Activated naive CD8-positive, alpha-beta T cell treated with anti-CD3 and anti-CD28 coated beads for 36 hours (primary cell): ENCODE data around the gene CHL1. TPM values are rescaled to one million over a fixed set of nuclear protein-coding genes. Genes with fewer than 3 reads are reported as not detected.

ENCODE experiments used
- DNase-seq: peaks from one replicate; pipeline ENCODE4 v3.0.0; 2021
- H3K27ac Mint-ChIP-seq: one replicate; pipeline ENCODE4 v1.8.0; 2022; ENCODE audit warnings: mild to moderate bottlenecking, moderate library complexity, mixed read lengths
- H3K27me3 Mint-ChIP-seq: one replicate; pipeline ENCODE4 v1.8.0; 2022; ENCODE audit warnings: mild to moderate bottlenecking, mixed read lengths
- H3K36me3 Mint-ChIP-seq: one replicate; pipeline ENCODE4 v1.8.0; 2021; ENCODE audit warnings: mild to moderate bottlenecking, mixed read lengths
- H3K4me1 Mint-ChIP-seq: one replicate; pipeline ENCODE4 v1.8.0; 2021; ENCODE audit warnings: mixed read lengths
- H3K4me3 Mint-ChIP-seq: one replicate; pipeline ENCODE4 v1.8.0; 2022; ENCODE audit warnings: mild to moderate bottlenecking, moderate library complexity, mixed read lengths
- H3K9me3 Mint-ChIP-seq: one replicate; pipeline ENCODE4 v1.8.0; 2022; ENCODE audit warnings: mixed read lengths
- total RNA-seq, 2 experiments: library from RNA; stranded (reverse); gene quantifications; one replicate each; pipeline ENCODE4 v1.2.3, GENCODE V29; 2021

Gene CHL1
- total RNA-seq, 2 experiments from 2014 or later, result not detected

DNA sequence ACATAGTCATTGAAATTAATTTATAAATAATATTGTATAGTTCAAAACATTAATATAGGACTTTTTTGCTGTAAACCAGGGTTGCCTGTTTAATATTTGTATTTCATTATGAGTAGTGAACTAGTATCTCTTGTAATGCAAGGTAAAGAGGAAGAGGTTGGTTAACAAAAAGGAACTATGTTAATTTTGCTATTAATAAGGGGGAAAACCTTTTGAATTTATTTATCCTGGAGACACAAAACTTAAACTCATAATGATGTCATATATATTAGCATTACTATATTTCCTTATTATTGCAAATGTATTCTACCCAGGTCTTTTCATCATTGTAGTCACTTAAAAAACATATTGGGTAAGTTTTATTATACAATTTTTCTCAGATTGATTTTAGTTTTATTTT, 94.5 kb downstream of the CHL1 start:
- no peak for DNase-seq
- no peak overlapping the region for H3K27ac Mint-ChIP-seq
- H3K9me3 Mint-ChIP-seq, result peaks cover 3% of the 10 kb centered on the region
- H3K36me3 Mint-ChIP-seq, result no peaks in the 10 kb centered on the region
- H3K4me3 Mint-ChIP-seq, result no peak overlapping the region
- no peaks in the 10 kb centered on the region for H3K27me3 Mint-ChIP-seq
- H3K4me1 Mint-ChIP-seq, result no peaks in the 10 kb centered on the region

DNA sequence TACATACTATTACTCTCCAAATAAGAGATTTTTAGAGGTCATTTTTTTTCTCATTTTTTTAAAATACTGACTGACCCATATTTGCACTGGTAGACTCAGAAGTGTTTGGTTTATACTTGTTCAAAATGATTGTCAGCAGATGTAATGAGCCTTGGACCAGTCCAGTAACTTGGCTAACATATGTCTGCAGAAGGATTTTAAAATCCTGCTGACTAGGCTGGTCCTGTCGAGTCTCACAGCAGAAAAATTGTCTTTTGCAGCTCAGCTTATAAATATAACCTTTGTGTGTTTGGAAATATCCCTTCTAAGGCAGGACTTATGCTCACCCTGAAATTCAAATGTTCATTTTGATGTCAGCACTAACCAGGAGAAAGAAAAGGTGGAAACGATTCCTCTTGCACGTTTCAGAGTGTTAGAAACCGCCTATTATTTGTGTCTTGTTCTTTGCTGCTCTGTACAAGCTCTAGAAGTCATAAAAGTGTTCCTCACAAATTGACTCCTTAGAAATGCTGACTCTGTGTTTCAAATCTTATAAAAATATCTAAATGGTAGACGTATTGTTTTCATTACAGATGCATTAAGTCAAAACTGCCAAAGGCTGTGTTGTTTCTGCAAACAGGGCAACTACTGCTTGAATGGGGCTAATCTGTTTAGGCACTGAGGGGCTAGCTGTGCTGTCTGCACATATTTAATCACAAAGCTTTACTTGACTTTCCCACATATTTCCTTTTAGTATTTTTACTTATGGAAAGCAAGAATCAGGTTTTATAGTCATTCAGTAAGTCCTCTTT, 95.3 kb downstream of the CHL1 start:
- Mint-ChIP-seq H3K4me1 (no peaks in the 10 kb centered on the region), H3K36me3 (no peaks in the 10 kb centered on the region), H3K27ac (no peak overlapping the region), H3K9me3 (peaks cover 3% of the 10 kb centered on the region), H3K4me3 (no peak overlapping the region), H3K27me3 (no peaks in the 10 kb centered on the region)
- no peak for DNase-seq

DNA sequence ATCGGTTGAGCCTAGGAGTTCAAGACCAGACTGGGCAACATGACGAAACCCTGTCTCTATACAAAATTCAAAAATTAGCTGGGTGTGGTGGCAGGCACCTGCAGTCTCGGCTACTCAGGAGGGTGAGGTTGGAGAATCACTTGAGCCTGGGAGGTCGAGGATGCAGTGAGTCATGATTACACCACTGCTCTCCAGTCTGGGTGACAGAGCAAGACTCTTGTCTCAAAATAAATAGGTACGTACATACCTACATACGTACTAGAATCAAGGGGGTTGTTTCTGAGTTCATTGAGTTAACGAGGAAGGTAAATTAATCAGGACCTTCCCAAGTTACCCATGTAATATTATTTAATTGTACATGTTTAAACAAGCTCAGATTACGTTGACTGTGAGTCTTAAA, 97.5 kb downstream of the CHL1 start:
- Mint-ChIP-seq H3K36me3 (no peaks in the 10 kb centered on the region), H3K27ac (no peak overlapping the region), H3K4me3 (no peak overlapping the region), H3K9me3 (peaks cover 2% of the 10 kb centered on the region), H3K27me3 (no peaks in the 10 kb centered on the region), H3K4me1 (no peaks in the 10 kb centered on the region)
- DNase-seq, result no peak

DNA sequence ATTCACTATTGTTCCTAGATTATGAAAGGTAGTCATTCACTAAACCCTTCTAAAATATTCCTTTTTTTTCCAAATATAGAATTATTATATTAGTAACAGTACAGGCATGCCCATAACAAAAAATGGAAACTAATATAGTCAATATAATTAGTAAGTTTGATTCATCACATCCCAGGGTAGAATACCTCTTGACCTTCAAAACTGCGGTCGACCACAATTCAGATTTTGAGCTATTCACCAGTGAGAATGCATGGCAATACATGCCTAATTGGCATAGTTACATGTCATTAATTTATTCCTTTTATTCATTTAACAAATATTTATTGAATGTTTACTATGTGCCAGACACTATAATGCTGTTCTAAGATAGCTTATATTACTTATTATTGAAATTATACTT, 98.0 kb downstream of the CHL1 start:
- Mint-ChIP-seq H3K4me3 (no peak overlapping the region), H3K27ac (no peak overlapping the region), H3K9me3 (peaks cover 2% of the 10 kb centered on the region), H3K27me3 (no peaks in the 10 kb centered on the region), H3K4me1 (no peaks in the 10 kb centered on the region), H3K36me3 (no peaks in the 10 kb centered on the region)
- DNase-seq, result no peak

DNA sequence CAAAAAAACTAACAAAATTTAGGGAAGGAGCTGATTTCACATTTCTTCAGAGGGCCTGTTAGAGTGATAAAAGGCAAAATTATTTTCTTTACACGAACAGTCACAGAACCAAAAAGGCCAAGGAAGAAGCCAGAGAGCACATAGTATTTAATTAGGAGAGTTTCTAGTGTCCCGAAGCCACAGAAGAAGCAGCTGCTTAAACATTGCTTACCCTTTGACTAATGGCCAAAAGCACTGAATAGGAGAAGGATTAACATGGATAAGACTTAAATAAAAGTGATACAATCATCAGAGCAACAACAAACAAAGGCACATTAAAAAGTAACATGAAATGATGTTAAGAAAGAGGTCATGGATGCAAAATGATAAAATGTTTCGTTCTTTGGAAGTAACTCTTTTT, 98.6 kb downstream of the CHL1 start:
- no peak overlapping the region for H3K4me3 Mint-ChIP-seq
- no peak for DNase-seq
- no peak overlapping the region for H3K27ac Mint-ChIP-seq
- H3K36me3 Mint-ChIP-seq, result no peaks in the 10 kb centered on the region
- H3K27me3 Mint-ChIP-seq, result no peaks in the 10 kb centered on the region
- H3K9me3 Mint-ChIP-seq, result peaks cover 2% of the 10 kb centered on the region
- no peaks in the 10 kb centered on the region for H3K4me1 Mint-ChIP-seq

DNA sequence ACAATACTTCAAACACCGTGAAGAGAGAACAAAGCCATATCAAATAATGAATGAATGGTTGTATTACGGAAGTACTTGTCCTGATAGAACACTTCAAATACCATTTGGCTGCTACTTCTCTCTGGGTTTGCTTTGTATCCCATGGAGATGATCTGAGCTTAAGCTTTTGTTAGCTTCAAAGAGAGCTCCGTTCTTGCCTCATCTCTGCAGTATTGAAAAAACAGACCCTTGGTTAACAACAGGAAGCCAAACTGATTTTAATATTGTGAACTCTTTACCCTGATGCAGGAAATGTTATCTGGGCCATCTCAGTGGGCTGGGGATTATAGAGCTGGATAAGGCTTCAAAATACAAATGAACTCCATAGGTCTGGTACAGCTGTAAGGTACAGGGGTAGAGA, 101.0 kb downstream of the CHL1 start:
- no peak for DNase-seq
- H3K36me3 Mint-ChIP-seq, result no peaks in the 10 kb centered on the region
- no peaks in the 10 kb centered on the region for H3K4me1 Mint-ChIP-seq
- H3K27ac Mint-ChIP-seq, result no peak overlapping the region
- no peak overlapping the region for H3K4me3 Mint-ChIP-seq
- peaks cover 3% of the 10 kb centered on the region for H3K9me3 Mint-ChIP-seq
- H3K27me3 Mint-ChIP-seq, result no peaks in the 10 kb centered on the region

DNA sequence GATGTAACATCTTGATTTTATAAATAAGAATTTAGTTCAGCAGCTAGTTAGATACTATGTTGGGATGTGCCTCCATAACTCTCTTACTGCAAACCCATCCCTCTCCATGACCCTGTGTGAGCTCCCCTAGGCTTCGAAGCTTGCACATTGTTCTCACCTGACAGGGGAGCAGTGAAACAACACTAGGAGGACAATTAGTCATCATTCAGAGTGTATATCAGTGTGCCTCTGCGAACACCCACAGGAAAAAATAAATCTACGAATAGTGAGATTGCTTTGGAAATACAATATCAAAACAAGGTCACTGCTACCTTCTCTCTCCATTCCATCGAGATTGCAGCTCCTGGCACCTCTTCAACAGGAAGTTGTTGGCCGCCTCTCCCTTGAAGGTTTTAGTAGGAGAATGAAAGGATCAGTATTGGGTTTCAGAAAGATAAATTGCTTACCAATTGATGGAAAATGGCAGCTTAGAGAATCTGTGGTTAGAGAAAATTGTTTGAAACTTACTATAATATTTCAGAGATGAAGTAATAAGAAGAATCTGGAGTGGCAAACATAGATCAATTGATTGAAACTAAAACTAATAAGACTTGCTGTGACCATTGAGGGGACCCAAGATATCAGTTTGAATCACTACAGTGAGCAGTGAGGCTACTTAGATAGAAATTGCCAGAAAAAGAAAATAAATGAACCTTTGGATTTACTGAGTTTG, 103.2 kb downstream of the CHL1 start:
- Mint-ChIP-seq H3K36me3 (no peaks in the 10 kb centered on the region), H3K27ac (no peak overlapping the region), H3K27me3 (no peaks in the 10 kb centered on the region), H3K4me3 (no peak overlapping the region), H3K9me3 (peaks cover 4% of the 10 kb centered on the region), H3K4me1 (no peaks in the 10 kb centered on the region)
- no peak for DNase-seq

DNA sequence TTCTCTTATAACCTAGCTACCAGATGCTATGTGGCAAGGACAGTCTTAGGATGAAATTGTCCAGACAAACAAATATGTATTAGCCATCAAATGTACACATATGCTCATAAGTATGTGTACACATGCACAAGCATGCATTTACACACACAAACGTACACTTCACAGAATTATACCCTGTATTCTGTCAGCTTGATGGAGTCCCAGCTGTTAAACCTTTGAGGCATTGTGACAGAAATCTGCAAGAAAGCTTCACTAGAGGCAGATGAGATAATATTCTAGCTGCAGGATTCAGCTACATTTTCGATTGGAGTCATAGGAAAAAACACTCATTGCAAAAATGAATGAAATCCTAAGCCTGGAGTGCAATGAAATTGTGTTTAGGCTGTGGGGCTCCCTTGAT, 110.6 kb downstream of the CHL1 start:
- Mint-ChIP-seq H3K27ac (no peak overlapping the region), H3K27me3 (peaks cover 6% of the 10 kb centered on the region), H3K4me1 (no peaks in the 10 kb centered on the region), H3K36me3 (no peaks in the 10 kb centered on the region), H3K9me3 (peaks cover 5% of the 10 kb centered on the region), H3K4me3 (no peak overlapping the region)
- DNase-seq, result no peak

DNA sequence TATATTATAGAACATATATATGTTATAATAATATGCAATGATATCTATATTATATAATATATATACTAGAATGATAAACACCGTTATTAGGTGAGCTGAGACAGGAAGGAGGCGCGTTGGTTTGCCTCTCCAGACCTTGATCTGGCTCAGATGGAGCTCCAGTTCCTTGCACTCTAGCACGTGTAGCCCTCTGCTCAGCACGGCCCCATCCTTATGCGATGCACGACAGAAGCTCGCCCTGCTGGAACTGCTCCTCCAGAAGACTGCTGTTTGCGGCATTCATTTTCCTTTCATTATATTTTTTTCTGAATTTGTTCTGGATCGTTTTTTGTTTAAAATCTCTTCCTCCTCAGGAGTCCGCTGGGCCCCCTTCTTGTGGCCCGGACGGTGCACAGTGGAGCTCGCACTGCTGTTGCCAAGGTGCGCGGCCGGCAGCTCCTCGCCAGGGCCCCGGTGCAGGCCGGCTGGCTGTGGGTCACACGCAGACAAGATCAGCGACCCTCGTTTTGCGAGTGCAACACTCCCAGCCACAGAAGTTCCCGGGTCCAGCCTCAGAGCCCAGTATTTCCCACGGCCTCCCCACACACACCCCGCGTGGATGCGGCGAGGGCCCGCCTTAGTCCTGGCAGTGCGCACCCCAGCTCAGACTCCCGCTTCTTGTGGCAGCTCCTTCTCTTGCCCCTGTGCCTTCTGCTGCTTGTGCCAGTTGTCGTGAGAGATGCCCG, 112.2 kb downstream of the CHL1 start:
- no peaks in the 10 kb centered on the region for H3K4me1 Mint-ChIP-seq
- H3K4me3 Mint-ChIP-seq, result peak overlapping the region; percentile 45
- H3K9me3 Mint-ChIP-seq, result peaks cover 5% of the 10 kb centered on the region
- H3K36me3 Mint-ChIP-seq, result no peaks in the 10 kb centered on the region
- no peak overlapping the region for H3K27ac Mint-ChIP-seq
- H3K27me3 Mint-ChIP-seq, result peaks cover 10% of the 10 kb centered on the region
- DNase-seq, result no peak

DNA sequence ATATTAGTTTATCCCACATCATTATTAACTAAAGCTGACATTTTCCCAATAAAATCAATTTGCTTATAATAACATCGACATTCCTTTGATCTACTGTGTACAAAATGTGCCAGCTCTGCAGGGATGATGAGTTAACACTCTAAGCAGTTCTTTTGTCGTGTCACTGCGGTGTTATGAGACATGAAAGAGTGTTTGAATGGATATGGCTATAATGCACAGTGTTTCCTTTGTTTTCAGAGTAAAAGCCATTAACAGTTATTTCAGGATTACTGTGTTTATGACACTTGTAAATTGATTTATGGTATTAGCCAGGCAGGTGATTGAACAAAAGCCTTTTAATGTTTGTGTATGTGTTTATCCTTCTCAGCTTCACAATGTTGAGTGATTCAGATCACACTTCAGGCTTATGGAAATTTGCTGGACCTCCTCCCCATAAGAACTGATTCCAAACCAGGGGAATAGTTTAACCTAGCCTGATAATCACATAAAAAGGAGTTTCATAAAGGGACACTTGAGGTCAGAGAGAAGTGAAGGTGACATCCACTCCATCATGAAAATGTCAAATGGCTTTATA, 115.7 kb downstream of the CHL1 start:
- no peaks in the 10 kb centered on the region for H3K4me1 Mint-ChIP-seq
- H3K36me3 Mint-ChIP-seq, result no peaks in the 10 kb centered on the region
- no peak overlapping the region for H3K27ac Mint-ChIP-seq
- DNase-seq, result no peak
- peaks cover 2% of the 10 kb centered on the region for H3K9me3 Mint-ChIP-seq
- no peak overlapping the region for H3K4me3 Mint-ChIP-seq
- peaks cover 10% of the 10 kb centered on the region for H3K27me3 Mint-ChIP-seq

DNA sequence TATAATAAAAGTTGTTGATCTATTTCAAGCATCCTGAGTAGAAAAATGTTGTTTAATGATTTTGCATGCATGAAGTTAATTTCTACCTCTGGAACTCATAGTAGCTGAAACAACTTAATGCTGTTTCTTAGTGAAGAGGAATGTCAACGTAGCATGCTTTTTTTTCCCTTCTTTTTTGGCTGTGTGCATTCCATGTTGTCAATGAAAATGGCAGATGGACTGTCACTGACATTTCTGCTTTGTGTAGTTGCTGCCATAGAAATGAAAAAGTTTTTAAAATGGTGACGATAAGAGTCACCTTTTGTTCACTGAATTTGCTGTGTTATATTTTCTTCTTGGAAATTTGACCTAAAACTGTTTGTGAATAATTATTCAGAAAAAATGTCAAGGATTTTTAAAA, 116.3 kb downstream of the CHL1 start:
- no peaks in the 10 kb centered on the region for H3K4me1 Mint-ChIP-seq
- H3K27me3 Mint-ChIP-seq, result peaks cover 10% of the 10 kb centered on the region
- H3K4me3 Mint-ChIP-seq, result no peak overlapping the region
- DNase-seq, result no peak
- no peak overlapping the region for H3K27ac Mint-ChIP-seq
- no peaks in the 10 kb centered on the region for H3K36me3 Mint-ChIP-seq
- peaks cover 2% of the 10 kb centered on the region for H3K9me3 Mint-ChIP-seq

DNA sequence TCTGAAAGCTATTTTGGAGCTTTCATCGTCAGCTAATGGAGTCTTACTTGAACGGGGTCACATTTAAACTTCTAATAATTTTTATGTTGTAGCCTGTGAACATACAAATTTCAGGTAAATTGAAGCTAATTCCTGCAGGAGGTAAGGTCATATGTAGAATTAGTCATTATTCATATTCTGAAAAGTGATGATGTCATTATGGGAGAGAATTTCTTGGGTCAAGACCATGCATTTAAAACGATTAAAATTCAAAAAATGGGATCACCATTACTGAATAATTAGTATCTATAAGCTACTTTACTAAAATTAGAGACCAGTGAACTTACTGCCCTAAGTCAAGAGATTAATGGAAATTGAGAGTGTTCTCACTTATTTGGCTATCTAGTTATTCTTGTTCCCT, 120.4 kb downstream of the CHL1 start:
- Mint-ChIP-seq H3K4me3 (no peak overlapping the region), H3K4me1 (no peaks in the 10 kb centered on the region), H3K27me3 (peaks cover 5% of the 10 kb centered on the region), H3K27ac (no peak overlapping the region), H3K9me3 (no peaks in the 10 kb centered on the region), H3K36me3 (no peaks in the 10 kb centered on the region)
- DNase-seq, result no peak

DNA sequence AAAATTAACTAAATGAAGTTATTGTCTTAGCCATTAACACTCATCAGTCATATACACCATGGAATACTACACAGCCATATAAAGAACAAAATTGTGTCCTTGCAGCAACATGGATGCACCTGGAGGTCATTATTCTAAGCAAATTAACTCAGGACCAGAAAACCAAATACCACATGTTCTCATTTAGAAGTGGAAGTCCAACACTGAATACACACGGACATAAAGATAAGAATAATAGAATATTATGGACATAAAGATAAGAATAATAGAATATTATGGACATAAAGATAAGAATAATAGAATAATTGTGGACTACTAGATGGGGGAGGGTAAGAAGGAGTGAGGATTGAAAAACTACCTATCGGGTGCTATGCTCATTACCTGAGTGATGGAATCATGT, 122.3 kb downstream of the CHL1 start:
- no peaks in the 10 kb centered on the region for H3K4me1 Mint-ChIP-seq
- H3K9me3 Mint-ChIP-seq, result no peaks in the 10 kb centered on the region
- no peaks in the 10 kb centered on the region for H3K27me3 Mint-ChIP-seq
- no peaks in the 10 kb centered on the region for H3K36me3 Mint-ChIP-seq
- no peak for DNase-seq
- no peak overlapping the region for H3K4me3 Mint-ChIP-seq
- H3K27ac Mint-ChIP-seq, result no peak overlapping the region

DNA sequence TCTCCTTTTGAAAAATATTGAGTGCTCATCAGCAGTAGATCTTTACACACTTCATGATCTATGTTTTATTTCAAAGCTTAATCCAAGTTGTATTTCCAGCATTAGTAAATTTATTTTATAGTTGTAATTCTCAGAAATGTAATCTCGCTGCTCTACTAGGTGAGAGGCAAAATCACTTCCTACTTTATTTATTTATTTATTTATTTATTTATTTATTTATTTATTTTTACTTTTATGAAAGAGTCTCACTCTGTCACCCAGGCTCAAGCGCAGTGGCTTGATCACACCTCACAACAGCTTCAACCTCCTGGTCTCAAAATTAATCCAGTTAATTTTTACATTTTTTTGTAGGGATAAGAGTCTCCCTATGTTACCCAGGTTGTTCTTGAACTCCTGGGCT, 127.9 kb downstream of the CHL1 start:
- no peak for DNase-seq
- Mint-ChIP-seq H3K9me3 (no peaks in the 10 kb centered on the region), H3K27me3 (no peaks in the 10 kb centered on the region), H3K4me1 (no peaks in the 10 kb centered on the region), H3K36me3 (no peaks in the 10 kb centered on the region), H3K27ac (no peak overlapping the region), H3K4me3 (no peak overlapping the region)

DNA sequence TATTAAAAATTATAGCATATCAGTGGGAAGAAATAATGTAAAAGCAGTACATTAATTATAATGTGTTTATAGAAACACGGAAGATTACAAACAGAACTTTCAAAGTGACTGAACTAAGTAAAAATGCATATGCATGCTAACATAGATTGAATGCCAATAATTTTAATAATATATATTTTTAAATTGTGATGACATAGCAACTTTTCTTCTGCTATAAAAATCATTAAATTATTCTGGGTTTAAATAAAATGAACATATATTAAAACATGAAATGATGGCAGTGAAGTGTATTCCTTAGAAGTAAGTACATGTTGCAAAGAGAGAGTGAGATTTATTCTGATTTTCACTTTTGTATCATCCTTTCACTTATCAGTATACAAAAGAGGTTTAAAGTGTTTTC, 128.9 kb downstream of the CHL1 start:
- no peaks in the 10 kb centered on the region for H3K9me3 Mint-ChIP-seq
- no peaks in the 10 kb centered on the region for H3K4me1 Mint-ChIP-seq
- H3K27ac Mint-ChIP-seq, result no peak overlapping the region
- H3K36me3 Mint-ChIP-seq, result no peaks in the 10 kb centered on the region
- no peak for DNase-seq
- H3K4me3 Mint-ChIP-seq, result no peak overlapping the region
- H3K27me3 Mint-ChIP-seq, result no peaks in the 10 kb centered on the region
